ENCODE measurements around the gene C8A.
A peak's percentile ranks its signal among the peaks of the same experiment; 100 is the strongest.

The C8A gene

GRCh38 chr1:56917356-56917755 is 62.8 kb downstream of the C8A start:
- no peak for DNase-seq
- in situ Hi-C loops (cut with MboI; ENCODE audit: low pct_unique_long_range_greater_than_20kb, low sequenced_read_pairs), result no loop called here

- no peak for DNase-seq
- in situ Hi-C loops (cut with MboI; ENCODE audit: low pct_unique_long_range_greater_than_20kb, low sequenced_read_pairs), result no loop called here
Observed at GRCh38 chr1:56920591-56921001, 66.0 kb downstream of the C8A start.

DNA sequence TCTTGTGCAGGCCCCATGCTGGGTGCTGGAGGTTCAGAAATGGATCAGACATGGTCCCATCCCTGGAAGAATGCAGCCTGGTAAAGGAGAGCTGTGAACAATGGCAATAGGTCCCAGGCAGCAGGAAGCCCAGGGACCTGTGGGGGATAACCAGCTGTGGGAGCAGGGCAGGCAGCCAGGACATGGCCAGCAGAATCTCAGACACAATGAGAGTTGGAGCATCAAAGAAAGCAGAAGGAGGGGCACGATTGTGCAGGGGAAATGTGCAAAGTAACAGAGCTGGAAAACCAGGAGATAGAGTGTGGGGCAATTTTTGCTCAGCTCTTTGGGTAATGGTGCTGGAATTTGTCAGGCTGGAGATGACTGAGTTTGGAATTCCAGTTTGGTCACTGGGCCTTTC is 66.9 kb downstream of the C8A start:
- in situ Hi-C loops (cut with MboI; ENCODE audit: low pct_unique_long_range_greater_than_20kb, low sequenced_read_pairs), result no loop called here
- no peak for DNase-seq

DNA sequence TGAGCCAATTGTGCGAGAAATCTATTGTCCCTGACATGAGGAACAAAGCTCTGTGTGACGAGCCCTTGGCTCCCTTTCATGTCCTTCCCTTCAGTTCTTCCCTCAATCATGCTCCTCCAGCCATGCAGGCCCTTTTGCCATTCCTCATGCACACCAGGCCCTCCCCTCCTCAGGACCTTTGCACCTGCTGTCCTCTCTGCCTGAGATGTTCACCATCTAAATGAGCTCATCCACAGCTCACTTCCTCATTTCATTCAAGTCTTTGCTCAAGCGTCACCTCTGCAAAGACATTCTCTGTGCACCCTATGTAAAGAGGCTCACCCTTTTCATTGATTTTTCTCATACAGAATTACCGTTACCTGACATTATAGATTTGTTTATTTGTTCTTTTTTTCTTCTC is 67.5 kb downstream of the C8A start:
- DNase-seq, result no peak
- in situ Hi-C loops (cut with MboI; ENCODE audit: low pct_unique_long_range_greater_than_20kb, low sequenced_read_pairs), result no loop called here

DNA sequence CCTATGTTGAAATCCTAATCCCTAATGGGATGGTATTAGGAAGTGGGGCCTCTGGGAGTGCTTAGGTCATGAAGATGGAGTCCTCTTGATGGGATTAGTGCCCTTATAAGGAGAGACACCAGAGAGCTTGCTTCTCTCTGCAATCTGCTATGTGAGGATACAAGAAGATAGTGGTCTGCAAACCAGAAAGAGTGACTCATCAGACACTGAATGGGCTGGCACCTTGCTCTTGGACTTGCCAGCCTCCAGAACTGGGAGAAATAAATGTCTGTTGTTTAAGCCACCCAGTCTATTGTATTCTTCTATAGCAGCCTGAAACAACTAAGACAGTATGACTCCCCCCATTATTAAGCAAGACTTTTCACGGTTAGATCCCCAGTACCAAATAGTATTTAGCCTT is 67.9 kb downstream of the C8A start:
- in situ Hi-C loops (cut with MboI; ENCODE audit: low pct_unique_long_range_greater_than_20kb, low sequenced_read_pairs), result no loop called here
- no peak for DNase-seq

DNA sequence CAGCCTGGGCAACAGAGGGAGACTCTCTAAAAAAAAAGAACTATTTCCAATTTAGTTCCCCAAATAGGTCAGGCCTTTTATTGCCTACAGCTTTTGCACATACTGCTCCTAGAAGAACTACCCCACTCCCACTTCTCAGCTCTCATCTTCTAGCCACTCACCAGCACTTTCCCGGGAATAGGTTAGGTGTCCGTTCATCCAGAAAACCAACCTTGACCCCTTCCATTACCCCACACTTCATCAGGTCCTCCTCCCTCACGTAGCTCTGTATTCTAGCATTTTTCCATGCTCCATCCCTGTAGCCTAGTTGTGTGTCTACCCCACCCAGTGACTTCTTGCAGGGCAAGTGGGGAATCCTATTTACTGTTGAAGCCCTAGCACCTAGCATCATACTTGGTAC is 68.6 kb downstream of the C8A start:
- in situ Hi-C loops (cut with MboI; ENCODE audit: low pct_unique_long_range_greater_than_20kb, low sequenced_read_pairs), result no loop called here
- no peak for DNase-seq

- DNase-seq, result no peak
- in situ Hi-C loops (cut with MboI; ENCODE audit: low pct_unique_long_range_greater_than_20kb, low sequenced_read_pairs), result no loop called here
Observed at GRCh38 chr1:56924116-56924515, 69.5 kb downstream of the C8A start.

DNA sequence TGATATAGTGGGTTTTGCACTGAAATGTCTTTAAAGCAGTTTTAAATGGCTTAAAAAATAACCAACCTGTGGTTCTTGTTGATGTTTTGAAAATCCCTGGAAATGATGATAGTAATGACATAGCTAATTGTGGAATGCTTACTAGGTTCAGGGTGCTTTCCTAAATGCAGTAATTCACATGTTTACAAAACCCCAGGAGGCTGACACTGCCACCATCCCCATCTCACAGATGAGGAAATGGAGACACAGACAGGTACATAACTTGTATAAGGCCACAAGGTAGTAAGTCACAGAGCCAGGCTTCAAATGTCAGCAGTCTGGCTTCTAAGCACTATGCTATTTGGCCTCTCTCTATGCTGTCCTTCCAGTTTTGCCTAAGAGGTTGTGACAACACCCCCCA is 70.6 kb downstream of the C8A start:
- in situ Hi-C loops (cut with MboI; ENCODE audit: low pct_unique_long_range_greater_than_20kb, low sequenced_read_pairs), result no loop called here
- DNase-seq, result no peak

GRCh38 chr1:56927171-56927570 is 72.6 kb downstream of the C8A start:
- in situ Hi-C loops (cut with MboI; ENCODE audit: low pct_unique_long_range_greater_than_20kb, low sequenced_read_pairs), result no loop called here
- no peak for DNase-seq

DNA sequence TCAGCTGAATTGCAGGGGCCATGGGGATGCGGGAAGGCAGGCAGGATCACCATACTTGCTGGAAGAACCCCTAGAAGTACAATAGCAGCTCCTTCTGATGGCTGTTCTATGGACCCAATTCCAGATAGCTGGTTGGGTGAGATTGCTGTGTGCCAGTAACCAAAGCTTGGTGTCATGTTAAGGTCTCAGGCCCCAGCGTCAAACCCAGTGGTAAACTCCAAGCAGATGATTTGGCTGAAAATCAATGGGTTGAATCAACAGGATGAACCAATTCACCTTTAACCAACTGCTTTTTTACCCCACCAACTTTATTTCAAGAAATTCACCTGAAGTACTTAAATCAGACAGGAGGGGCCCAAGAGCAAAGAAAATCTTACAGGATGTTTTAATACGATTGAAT is 73.4 kb downstream of the C8A start:
- DNase-seq, result no peak
- in situ Hi-C loops (cut with MboI; ENCODE audit: low pct_unique_long_range_greater_than_20kb, low sequenced_read_pairs), result no loop called here

DNA sequence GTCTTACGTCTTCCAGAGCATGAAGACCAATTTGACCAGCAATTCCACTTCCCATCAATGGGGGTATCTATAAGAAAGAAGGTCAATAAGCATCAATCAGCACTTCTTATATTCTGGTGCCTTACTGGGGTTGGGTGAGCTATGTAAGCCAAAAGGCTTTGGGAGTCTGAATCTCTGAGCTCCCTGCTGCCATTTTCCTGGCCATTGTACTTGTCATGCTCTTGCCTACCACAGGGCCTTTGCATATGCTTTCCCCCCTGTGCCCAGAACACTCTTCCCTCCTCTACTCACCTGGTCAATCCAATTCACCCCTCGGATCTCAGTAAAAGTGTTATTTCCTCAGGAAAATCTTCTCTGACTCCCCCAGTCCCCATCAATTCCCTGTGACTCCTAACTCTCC is 74.9 kb downstream of the C8A start:
- no peak for DNase-seq
- in situ Hi-C loops (cut with MboI; ENCODE audit: low pct_unique_long_range_greater_than_20kb, low sequenced_read_pairs), result no loop called here

GRCh38 chr1:56931211-56931610 is 76.6 kb downstream of the C8A start:
- in situ Hi-C loops (cut with MboI; ENCODE audit: low pct_unique_long_range_greater_than_20kb, low sequenced_read_pairs), result no loop called here
- no peak for DNase-seq

DNA sequence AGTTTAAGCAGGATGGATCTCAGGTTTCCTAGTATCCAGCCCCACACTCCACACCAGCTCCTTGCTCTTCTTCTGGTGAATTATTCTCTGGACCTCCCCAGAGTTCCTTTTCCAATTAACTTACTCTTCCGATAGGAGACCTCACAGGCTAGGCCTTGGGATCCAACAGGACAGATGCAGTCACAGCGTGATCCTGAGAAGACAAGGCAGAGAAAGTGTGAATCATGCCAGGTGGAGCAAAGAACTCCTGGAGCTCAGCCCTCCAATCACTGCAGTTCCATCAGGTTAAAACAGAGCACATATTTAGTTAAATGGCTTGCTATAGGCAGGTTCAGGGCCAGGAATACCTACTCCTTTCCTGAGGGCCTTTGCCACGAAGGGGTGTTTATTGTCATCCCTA is 77.1 kb downstream of the C8A start:
- no peak for DNase-seq
- in situ Hi-C loops (cut with MboI; ENCODE audit: low pct_unique_long_range_greater_than_20kb, low sequenced_read_pairs), result no loop called here

GRCh38 chr1:56933161-56933560 is 78.6 kb downstream of the C8A start:
- DNase-seq, result no peak
- in situ Hi-C loops (cut with MboI; ENCODE audit: low pct_unique_long_range_greater_than_20kb, low sequenced_read_pairs), result no loop called here

DNA sequence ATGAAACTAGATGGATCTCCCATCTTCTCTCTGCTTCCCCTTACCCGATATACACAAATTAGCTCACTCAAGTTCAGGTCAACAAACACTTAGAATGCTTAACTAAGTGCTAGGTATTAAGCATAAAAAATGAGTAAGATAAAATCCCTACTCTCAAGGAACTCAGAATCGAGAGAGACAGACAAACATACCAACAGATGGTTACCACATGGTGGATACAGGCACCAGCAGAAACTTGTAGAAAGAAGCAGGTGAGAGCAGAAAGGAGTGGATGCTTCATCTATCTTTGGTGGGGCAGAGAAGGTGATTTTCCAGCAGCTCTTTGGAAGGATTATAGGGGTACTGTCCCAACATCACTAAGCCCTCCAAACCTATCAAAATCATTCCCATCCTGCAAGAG is 79.0 kb downstream of the C8A start:
- in situ Hi-C loops (cut with MboI; ENCODE audit: low pct_unique_long_range_greater_than_20kb, low sequenced_read_pairs), result no loop called here
- DNase-seq, result no peak

- in situ Hi-C loops (cut with MboI; ENCODE audit: low pct_unique_long_range_greater_than_20kb, low sequenced_read_pairs), result no loop called here
- no peak for DNase-seq
Observed at GRCh38 chr1:56934430-56935060, 79.9 kb downstream of the C8A start.

DNA sequence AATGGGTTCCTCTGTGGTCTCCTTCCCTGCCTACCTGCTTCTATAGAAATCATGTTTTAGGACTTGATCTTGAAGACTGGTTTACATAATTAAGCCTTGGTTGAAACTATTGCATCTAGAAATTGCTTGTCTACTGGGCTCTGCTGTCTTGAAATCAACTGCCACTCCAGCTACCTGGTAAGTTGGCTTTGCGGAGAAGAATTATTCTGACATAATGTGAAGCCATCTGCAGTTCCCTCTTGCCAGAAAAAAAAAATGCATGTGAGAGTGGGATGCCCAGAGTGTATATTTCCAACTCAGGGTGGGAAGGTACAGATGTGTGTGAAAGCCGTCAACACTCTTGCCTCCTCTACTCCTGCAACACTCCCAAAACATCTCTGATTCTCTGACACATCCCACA is 84.0 kb downstream of the C8A start:
- in situ Hi-C loops (cut with MboI; ENCODE audit: low pct_unique_long_range_greater_than_20kb, low sequenced_read_pairs), result no loop called here
- DNase-seq, result no peak

GRCh38 chr1:56939209-56939608 is 84.6 kb downstream of the C8A start:
- no peak for DNase-seq
- in situ Hi-C loops (cut with MboI; ENCODE audit: low pct_unique_long_range_greater_than_20kb, low sequenced_read_pairs), result no loop called here

DNA sequence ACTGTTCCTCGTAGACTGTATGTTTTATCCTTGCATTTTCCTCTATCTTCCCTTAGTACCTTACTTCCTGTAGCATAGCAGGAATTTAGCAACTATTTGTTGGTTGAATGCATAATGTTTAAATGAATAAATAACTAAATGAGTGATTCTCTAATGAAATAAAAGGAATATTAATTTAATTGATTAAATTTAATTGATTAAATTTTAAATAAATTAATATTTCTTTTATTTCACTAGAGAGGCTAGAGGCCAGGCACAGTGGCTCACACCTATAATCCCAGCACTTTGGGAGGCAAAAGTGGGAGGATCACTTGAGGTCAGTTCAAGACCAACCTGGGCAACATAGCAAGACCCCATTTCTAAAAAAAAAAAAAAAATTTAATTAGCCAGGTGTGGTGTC is 85.4 kb downstream of the C8A start:
- in situ Hi-C loops (cut with MboI; ENCODE audit: low pct_unique_long_range_greater_than_20kb, low sequenced_read_pairs), result no loop called here
- no peak for DNase-seq

DNA sequence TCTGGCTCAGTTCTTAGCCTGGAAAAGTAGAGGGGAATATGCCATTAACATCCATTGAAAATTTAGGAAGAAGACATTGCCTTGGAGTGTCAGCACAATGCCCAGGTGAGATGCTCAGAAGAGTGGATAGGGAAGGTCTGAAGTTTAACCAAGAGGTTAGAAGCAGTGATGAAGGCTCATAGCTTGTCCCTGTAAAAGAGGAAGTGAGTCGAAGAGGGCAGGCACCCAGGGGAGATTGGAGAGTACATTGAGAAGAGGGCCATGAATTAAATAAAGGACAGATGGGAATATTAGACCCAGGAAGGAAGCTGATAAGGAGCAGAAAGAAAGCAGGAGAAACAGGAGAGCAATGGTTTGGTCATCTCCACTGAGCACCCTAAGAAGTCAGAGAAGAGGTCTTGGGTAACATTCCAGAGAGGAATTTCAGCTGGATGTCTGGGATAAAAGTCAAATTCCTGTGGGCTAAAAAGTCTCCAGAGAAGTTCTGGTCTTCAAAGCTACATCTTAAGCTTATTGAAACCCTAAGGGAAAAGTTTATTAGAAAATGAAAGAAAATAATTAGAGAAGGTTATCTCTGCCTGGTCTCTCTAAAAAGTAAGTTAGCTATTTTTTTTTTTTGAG is 93.9 kb downstream of the C8A start:
- DNase-seq, result peak; percentile 3
- in situ Hi-C loops (cut with MboI; ENCODE audit: low pct_unique_long_range_greater_than_20kb, low sequenced_read_pairs), result no loop called here

DNA sequence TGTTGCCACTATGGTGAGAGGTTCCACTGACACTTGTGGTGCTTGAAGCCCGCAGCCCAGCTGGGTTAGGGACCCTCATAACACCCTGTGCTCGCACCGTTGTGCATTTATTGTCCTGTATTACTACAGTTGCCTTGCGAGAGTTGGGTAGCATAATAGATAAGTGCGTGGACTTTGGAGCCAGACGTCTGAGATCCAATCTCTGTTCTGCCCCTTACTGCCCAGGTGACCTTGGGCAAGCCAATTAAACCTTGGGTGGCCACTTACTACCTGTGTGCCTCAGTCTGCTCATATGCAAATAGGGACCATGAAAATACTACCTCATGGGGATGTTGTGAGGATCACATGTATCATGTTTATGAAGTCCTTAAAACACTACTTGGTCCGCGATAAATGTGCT is 97.9 kb downstream of the C8A start:
- in situ Hi-C loops (cut with MboI; ENCODE audit: low pct_unique_long_range_greater_than_20kb, low sequenced_read_pairs), result no loop called here
- no peak for DNase-seq
